OCI-LY1 (cell line): Measurements from ENCODE around the gene FSHB.
"Not testable (repeated sequence)": the region's sequence is repeated elsewhere in the genome, so short reads cannot be mapped to it uniquely, and the experiment has no call there.

Source experiments
- H2AFZ ChIP-seq: fragments of 200-600 bp; sonication (generic), shearing (Covaris generic); 2 replicates; pipeline ENCODE4 v1.6.0; 2014; ENCODE audit warnings: antibody characterized with exemption, mild to moderate bottlenecking, low read length
- H3F3A ChIP-seq: fragments of 200-600 bp; sonication (generic), shearing (Covaris generic); 2 replicates; pipeline ENCODE4 v1.6.0; 2014; ENCODE audit warnings: mild to moderate bottlenecking, antibody characterized with exemption, low read length, moderate library complexity; ENCODE audit not compliant: insufficient read depth
- H3K27ac ChIP-seq: fragments of 200-600 bp; sonication (generic); 2 replicates; pipeline ENCODE4 v1.5.1; 2014; ENCODE audit warnings: low read length, mixed run types, mild to moderate bottlenecking, low read depth; ENCODE audit not compliant: poor library complexity, severe bottlenecking
- H3K27me3 ChIP-seq: fragments of 200-600 bp; sonication (generic); 2 replicates; pipeline ENCODE4 v1.6.0; 2014; ENCODE audit warnings: antibody characterized with exemption, mild to moderate bottlenecking, low read length, moderate library complexity; ENCODE audit not compliant: insufficient read depth
- H3K36me3 ChIP-seq: fragments of 200-600 bp; sonication (generic); 2 replicates; pipeline ENCODE4 v1.6.1; 2014; ENCODE audit warnings: mild to moderate bottlenecking, antibody characterized with exemption, low read length, moderate library complexity, mixed read lengths; ENCODE audit not compliant: insufficient read depth
- H3K4me1 ChIP-seq: fragments of 200-600 bp; sonication (generic); 2 replicates; pipeline ENCODE4 v1.5.1; 2014; ENCODE audit warnings: mild to moderate bottlenecking, low read length, moderate library complexity; ENCODE audit not compliant: insufficient read depth, severe bottlenecking
- H3K4me2 ChIP-seq: fragments of 200-600 bp; sonication (generic), shearing (Covaris generic); 2 replicates; pipeline ENCODE4 v1.6.1; 2014; ENCODE audit warnings: low read length
- H3K4me3 ChIP-seq: fragments of 200-600 bp; sonication (generic); 2 replicates; pipeline ENCODE4 v1.5.1; 2014; ENCODE audit warnings: low read length, low read depth, mild to moderate bottlenecking, mixed read lengths; ENCODE audit not compliant: poor library complexity, severe bottlenecking
- H3K79me2 ChIP-seq: fragments of 200-600 bp; shearing (Covaris generic); 2 replicates; pipeline ENCODE4 v1.6.1; 2016; ENCODE audit warnings: mixed run types, low read length, mixed read lengths; ENCODE audit not compliant: insufficient read depth
- H3K9ac ChIP-seq: fragments of 200-600 bp; sonication (generic), shearing (Covaris generic); 2 replicates; pipeline ENCODE4 v1.6.1; 2014; ENCODE audit warnings: mild to moderate bottlenecking, low read length, mixed read lengths
- H3K9me2 ChIP-seq: fragments of 200-600 bp; sonication (generic), shearing (Covaris generic); 2 replicates; pipeline ENCODE4 v1.6.1; 2014; ENCODE audit warnings: low read depth, mild to moderate bottlenecking, low read length, mixed read lengths
- H3K9me3 ChIP-seq: fragments of 200-600 bp; shearing (Covaris generic); 2 replicates; pipeline ENCODE4 v1.6.1; 2014; ENCODE audit warnings: low read length, mixed read lengths
- H4K20me1 ChIP-seq: fragments of 200-600 bp; sonication (generic), shearing (Covaris generic); 2 replicates; pipeline ENCODE4 v1.6.0; 2016; ENCODE audit warnings: mild to moderate bottlenecking, low read length; ENCODE audit not compliant: insufficient read depth
- CTCF ChIP-seq: fragments of 200-600 bp; sonication (generic), shearing (Covaris generic); IDR thresholded peaks from 2 replicates; pipeline ENCODE4 v1.5.1; 2017; ENCODE audit warnings: mild to moderate bottlenecking, antibody characterized with exemption, low read length, moderate library complexity, mixed read lengths
- EZH2 ChIP-seq: fragments of 200-600 bp; sonication (generic), shearing (Covaris generic); IDR thresholded peaks from 2 replicates; pipeline ENCODE4 v1.8.0; 2017; ENCODE audit warnings: borderline replicate concordance, mixed run types, mild to moderate bottlenecking, antibody characterized with exemption, low read length, moderate library complexity, mixed read lengths

FSHB gene

DNA sequence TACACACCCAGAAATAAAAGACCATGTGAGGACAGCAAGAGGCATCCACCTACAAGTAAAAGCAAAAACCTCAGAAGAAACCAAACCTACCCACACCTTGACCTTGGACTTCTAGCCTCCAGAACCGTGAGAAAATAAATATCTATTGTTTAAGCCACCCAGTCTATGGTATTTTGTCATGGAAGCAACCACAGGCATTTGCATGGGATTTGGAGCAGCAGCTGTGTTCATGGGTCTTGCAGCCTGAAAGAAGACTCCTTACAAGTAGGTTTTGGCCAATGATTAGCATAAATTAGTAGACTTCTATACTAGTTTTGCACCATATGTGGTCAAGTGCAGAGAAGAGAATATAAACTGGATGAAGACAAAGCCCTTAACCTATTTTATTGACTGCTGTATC, 27.9 kb downstream of the FSHB start:
- no peaks in the 10 kb centered on the region for H3K36me3 ChIP-seq

DNA sequence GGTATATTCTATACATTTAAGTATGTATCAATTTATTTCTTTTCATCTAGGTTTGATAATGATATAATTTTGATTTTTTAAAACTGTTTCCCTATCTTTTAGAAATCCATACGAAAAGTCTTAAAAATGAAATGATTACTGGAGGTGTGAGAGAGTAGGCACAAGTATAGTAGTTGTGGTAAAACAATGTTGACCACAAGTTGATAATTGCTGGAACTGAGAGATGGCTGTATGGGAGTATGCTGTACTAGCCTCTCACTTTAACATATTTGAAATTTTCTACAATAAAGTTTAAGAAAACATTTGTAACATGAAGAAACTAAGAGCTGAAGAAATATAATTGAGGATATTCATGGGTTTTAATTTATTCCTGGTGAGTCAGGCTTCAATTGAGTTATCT, 30.0 kb downstream of the FSHB start:
- Histone ChIP-seq H3F3A (no peaks in the 10 kb centered on the region), H3K27ac (no peak overlapping the region), H3K27me3 (no peaks in the 10 kb centered on the region), H3K36me3 (no peaks in the 10 kb centered on the region), H3K4me2 (no peak overlapping the region), H3K9me3 (no peaks in the 10 kb centered on the region), H3K9ac (no peak overlapping the region), H3K4me3 (no peak overlapping the region), H2AFZ (no peak overlapping the region), H3K9me2 (no peaks in the 10 kb centered on the region), H3K4me1 (no peaks in the 10 kb centered on the region), H4K20me1 (no peaks in the 10 kb centered on the region), H3K79me2 (no peaks in the 10 kb centered on the region)
- TF ChIP-seq CTCF: no peak
- TF ChIP-seq EZH2: no peak

More for the DNA sequence above, 27.9 kb downstream of the FSHB start:
- Histone ChIP-seq H3K4me1 (no peaks in the 10 kb centered on the region), H3K79me2 (no peaks in the 10 kb centered on the region), H3K9me3 (no peaks in the 10 kb centered on the region), H3K27ac (no peak overlapping the region), H3K27me3 (no peaks in the 10 kb centered on the region), H3K9ac (no peak overlapping the region), H2AFZ (no peak overlapping the region), H3F3A (no peaks in the 10 kb centered on the region), H3K9me2 (no peaks in the 10 kb centered on the region), H4K20me1 (no peaks in the 10 kb centered on the region), H3K4me2 (no peak overlapping the region), H3K4me3 (no peak overlapping the region)
- no peak for TF ChIP-seq EZH2
- TF ChIP-seq CTCF: no peak

DNA sequence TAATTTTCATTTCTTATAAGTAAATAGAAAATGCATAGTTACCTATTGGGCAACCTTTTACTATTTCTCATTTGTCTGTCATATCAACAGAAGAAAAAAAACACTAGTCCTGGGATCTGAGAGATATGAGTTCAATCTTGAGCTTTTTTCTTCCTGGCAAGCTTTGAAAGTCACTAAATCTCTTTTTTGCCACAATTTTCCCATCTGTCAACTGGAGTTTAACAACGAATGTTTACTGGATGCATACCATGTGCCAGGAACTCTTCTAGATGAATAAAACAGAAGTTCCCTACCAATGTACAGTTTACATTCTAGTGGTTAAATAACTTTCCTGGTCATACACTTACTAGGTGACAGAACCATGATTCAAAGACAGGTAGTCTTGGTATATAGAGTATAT, 31.0 kb downstream of the FSHB start:
- no peak overlapping the region for H3K4me2 ChIP-seq
- no peak overlapping the region for H3K27ac ChIP-seq
- no peaks in the 10 kb centered on the region for H3K36me3 ChIP-seq
- H3F3A ChIP-seq: no peaks in the 10 kb centered on the region
- no peak for TF ChIP-seq CTCF
- TF ChIP-seq EZH2: no peak
- H3K4me3 ChIP-seq: no peak overlapping the region
- H4K20me1 ChIP-seq: no peaks in the 10 kb centered on the region
- H3K9me3 ChIP-seq: no peaks in the 10 kb centered on the region
- H3K27me3 ChIP-seq: no peaks in the 10 kb centered on the region
- H2AFZ ChIP-seq: no peak overlapping the region
- no peak overlapping the region for H3K9ac ChIP-seq
- no peaks in the 10 kb centered on the region for H3K9me2 ChIP-seq
- H3K79me2 ChIP-seq: no peaks in the 10 kb centered on the region
- no peaks in the 10 kb centered on the region for H3K4me1 ChIP-seq

DNA sequence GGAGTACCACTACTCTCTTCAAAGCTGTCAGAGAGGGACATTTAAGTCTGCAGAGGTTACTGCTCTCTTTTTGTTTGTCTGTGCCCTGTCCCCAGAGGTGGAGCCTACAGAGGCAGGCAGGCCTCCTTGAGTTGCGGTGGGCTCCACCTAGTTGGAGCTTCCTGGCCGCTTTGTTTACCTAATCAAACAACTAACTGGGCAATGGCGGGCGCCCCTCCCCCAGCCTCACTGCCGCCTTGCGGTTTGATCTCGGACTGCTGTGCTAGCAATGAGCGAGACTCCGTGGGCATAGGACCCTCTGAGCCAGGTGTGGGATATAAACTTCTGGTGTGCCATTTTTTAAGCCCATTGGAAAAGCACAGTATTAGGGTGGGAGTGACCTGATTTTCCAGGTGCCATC, 37.8 kb downstream of the FSHB start:
- H4K20me1 ChIP-seq, H3K27ac ChIP-seq: not testable (repeated sequence)

More for the DNA sequence above, 37.8 kb downstream of the FSHB start:
- not testable (repeated sequence) for H3K79me2 ChIP-seq, H3K4me2 ChIP-seq, H3K36me3 ChIP-seq, H3K9me3 ChIP-seq, H3K4me1 ChIP-seq, H3K9me2 ChIP-seq, H3K27me3 ChIP-seq, H3K9ac ChIP-seq, H2AFZ ChIP-seq, H3F3A ChIP-seq, H3K4me3 ChIP-seq
